KMS-11 (cell line): ENCODE data around the gene NFATC1.

Experiments
- H2AFZ ChIP-seq: fragments of 200-600 bp; sonication (generic); 2 replicates; pipeline ENCODE4 v1.6.1; 2016; ENCODE audit warnings: antibody characterized with exemption, mixed run types, low read depth
- H3K27ac ChIP-seq: fragments of 200-600 bp; sonication (generic); 2 replicates; pipeline ENCODE4 v1.6.1; 2016; ENCODE audit warnings: mild to moderate bottlenecking, mixed run types
- H3K27me3 ChIP-seq: fragments of 200-600 bp; sonication (generic); 2 replicates; pipeline ENCODE4 v1.6.1; 2017; ENCODE audit warnings: mild to moderate bottlenecking, low read depth, mixed run types, moderate library complexity; ENCODE audit not compliant: insufficient read depth
- H3K36me3 ChIP-seq: fragments of 200-600 bp; sonication (generic); 2 replicates; pipeline ENCODE4 v1.6.1; 2017; ENCODE audit warnings: mild to moderate bottlenecking, mixed run types; ENCODE audit not compliant: insufficient read depth
- H3K4me1 ChIP-seq: fragments of 200-600 bp; sonication (generic); 2 replicates; pipeline ENCODE4 v1.6.1; 2016; ENCODE audit warnings: mild to moderate bottlenecking, low read depth, mixed run types; ENCODE audit not compliant: poor library complexity, severe bottlenecking
- H3K4me2 ChIP-seq: fragments of 200-600 bp; sonication (generic); 2 replicates; pipeline ENCODE4 v1.7.0; 2016; ENCODE audit warnings: mild to moderate bottlenecking, mixed run types
- H3K4me3 ChIP-seq: fragments of 200-600 bp; sonication (generic); IDR thresholded peaks from 2 replicates; pipeline ENCODE4 v1.6.1; 2017; ENCODE audit warnings: low read depth, low read length, mixed read lengths; ENCODE audit not compliant: insufficient read depth
- H3K79me2 ChIP-seq: fragments of 200-600 bp; sonication (generic); 2 replicates; pipeline ENCODE4 v1.6.1; 2016; ENCODE audit warnings: low read depth, mixed run types; ENCODE audit not compliant: insufficient read depth
- H3K9ac ChIP-seq: fragments of 200-600 bp; sonication (generic); 2 replicates; pipeline ENCODE4 v1.6.1; 2016; ENCODE audit warnings: mild to moderate bottlenecking, mixed run types
- H4K20me1 ChIP-seq: fragments of 200-600 bp; sonication (generic); 2 replicates; pipeline ENCODE4 v1.6.1; 2016; ENCODE audit warnings: mild to moderate bottlenecking, mixed run types; ENCODE audit not compliant: insufficient read depth
- TF ChIP-seq, protein P1 (sequence below): fragments of 200-600 bp; sonication (generic); conservative IDR thresholded peaks from 2 replicates; pipeline ENCODE4 v1.6.1; 2017; ENCODE audit warnings: low read depth, mild to moderate bottlenecking, antibody characterized with exemption, low read length, moderate library complexity, mixed read lengths

Gene NFATC1

DNA sequence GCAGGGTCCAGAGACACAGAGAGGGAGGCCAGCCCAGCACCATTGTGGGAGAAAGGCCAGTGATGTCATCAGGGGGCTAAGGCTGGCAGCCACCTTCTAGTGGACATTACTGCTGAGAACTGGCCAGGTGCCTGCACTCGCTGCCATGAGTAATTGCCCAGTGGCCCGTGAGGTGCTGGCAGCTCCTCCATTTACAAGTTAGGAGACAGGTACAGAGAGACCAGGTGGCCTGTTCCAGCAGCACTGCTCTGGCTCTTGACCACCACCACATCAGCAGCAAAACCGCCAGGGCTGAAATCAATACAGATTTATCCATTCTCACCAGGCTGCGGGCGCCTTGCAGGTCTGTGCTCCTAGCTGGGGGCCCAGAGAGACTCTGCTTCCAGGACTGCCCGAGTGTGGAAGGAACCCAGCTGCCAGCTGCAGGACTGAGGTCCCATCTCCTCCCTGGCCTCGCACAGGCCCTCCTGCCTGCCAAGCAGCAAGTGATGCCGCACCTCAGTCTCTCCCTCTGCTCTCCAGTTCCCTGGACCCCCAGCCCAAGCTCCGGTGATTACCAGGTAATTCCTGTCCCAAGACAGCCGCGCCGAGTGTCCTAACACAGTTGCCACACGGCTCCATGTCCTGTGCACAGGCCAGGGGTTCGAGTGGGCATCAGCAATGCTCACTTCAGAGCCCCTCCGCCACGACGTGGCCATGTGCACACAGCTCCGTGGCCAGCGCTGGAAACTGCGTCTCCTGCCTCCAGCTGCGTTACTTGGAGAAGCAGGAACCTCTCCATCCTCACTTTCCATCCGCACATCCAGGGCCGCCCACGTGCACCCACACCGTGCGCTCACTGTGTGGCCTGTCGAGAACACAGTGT, 182.9 kb downstream of the NFATC1 start:
- Histone ChIP-seq H3K4me2 (no peak overlapping the region), H3K4me1 (no peaks in the 10 kb centered on the region), H3K9ac (no peak overlapping the region), H3K27ac (no peak overlapping the region), H3K27me3 (peaks cover 20% of the 10 kb centered on the region; the same call in 1 of the 2 replicates), H4K20me1 (no peaks in the 10 kb centered on the region), H3K79me2 (no peaks in the 10 kb centered on the region), H3K4me3 (no peak overlapping the region), H2AFZ (no peak overlapping the region), H3K36me3 (no peaks in the 10 kb centered on the region)
- TF ChIP-seq, protein P1, sequence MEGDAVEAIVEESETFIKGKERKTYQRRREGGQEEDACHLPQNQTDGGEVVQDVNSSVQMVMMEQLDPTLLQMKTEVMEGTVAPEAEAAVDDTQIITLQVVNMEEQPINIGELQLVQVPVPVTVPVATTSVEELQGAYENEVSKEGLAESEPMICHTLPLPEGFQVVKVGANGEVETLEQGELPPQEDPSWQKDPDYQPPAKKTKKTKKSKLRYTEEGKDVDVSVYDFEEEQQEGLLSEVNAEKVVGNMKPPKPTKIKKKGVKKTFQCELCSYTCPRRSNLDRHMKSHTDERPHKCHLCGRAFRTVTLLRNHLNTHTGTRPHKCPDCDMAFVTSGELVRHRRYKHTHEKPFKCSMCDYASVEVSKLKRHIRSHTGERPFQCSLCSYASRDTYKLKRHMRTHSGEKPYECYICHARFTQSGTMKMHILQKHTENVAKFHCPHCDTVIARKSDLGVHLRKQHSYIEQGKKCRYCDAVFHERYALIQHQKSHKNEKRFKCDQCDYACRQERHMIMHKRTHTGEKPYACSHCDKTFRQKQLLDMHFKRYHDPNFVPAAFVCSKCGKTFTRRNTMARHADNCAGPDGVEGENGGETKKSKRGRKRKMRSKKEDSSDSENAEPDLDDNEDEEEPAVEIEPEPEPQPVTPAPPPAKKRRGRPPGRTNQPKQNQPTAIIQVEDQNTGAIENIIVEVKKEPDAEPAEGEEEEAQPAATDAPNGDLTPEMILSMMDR: no peak
